DMS114 treated with DMSO at 0.1 percent for 48 hours (cell line): Measurements from ENCODE around the gene EVC2.

Experiments
- DNase-seq: peaks from one replicate; lab custom pipeline; 2025; ENCODE audit not compliant: unreplicated experiment; lab: John Stamatoyannopoulos, UW

EVC2 gene

DNA sequence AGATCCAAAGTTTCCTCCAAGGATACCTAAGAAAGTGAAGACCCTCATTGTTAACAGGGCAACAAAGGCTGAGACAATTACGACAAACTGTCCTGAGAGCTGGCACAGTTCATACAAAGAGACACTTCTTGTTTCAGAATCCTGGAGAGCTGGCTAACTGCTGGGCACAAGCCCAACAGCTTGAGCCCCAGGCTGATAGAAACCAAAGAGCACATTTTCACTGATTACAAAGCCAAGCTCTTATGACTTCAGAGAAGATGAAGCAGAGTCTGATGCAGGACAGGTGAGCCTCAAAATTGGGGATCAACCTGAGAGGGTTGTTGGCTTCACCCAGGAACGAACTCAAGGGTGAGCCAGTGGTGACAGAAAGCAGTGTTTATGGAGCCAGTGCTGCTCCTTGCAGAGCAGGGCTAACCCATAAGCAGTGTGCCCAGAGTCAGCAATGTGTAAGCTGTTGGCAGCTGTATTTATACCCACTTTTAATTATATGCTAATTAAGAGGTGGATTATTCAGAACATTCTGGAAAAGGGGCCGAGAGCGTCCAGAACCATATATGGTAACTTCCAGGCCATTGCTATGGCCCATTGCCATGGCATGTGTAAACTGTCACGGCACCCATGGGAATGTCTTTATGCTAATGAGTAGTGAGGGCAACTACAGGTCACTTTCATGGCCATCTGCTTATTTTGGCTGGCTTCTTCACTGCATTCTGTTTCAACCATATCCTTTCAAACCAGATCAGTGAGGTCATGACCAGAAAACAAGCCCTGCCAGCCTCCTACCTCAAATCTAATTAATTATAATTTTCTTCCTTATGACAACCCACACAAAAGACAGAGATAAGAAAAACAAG lies 183.7 kb downstream of the EVC2 start:
- DNase-seq = no peak

GRCh38 chr4:5517372-5517771 lies 191.0 kb downstream of the EVC2 start:
- no peak for DNase-seq

GRCh38 chr4:5515646-5516045 lies 192.7 kb downstream of the EVC2 start:
- DNase-seq = no peak
